Activated gamma-delta T cell treated with Interleukin-2 at 50 U/mL for 16 hours (primary cell): ENCODE data around the gene RNF40.
"Not testable (repeated sequence)": the region's sequence is repeated elsewhere in the genome, so short reads cannot be mapped to it uniquely, and the experiment has no call there.

Experiments
- DNase-seq: peaks from one replicate; pipeline ENCODE4 v3.0.0-alpha.2; 2020

The RNF40 gene

GRCh38 chr16:30783280-30784109 lies 21.4 kb downstream of the RNF40 start:
- DNase-seq = no peak

- DNase-seq = no peak
Observed at GRCh38 chr16:30784215-30784614, 22.1 kb downstream of the RNF40 start.

GRCh38 chr16:30785126-30786106 lies 23.3 kb downstream of the RNF40 start:
- DNase-seq = no peak

- no peak for DNase-seq
Observed at GRCh38 chr16:30786115-30786935, 24.2 kb downstream of the RNF40 start.

GRCh38 chr16:30786936-30787612 lies 25.0 kb downstream of the RNF40 start, which contains the start of gene ZNF629:
Gene ZNF629 (minus strand): TSS chr16:30787205. CDS start chr16:30784482, 2,723 bp downstream.
- peak; percentile 36 for DNase-seq

- DNase-seq = no peak
Observed at GRCh38 chr16:30787613-30788378, 25.7 kb downstream of the RNF40 start.

- no peak for DNase-seq
Observed at GRCh38 chr16:30793508-30794069, 31.5 kb downstream of the RNF40 start.

GRCh38 chr16:30794634-30795033 lies 32.5 kb downstream of the RNF40 start:
- no peak for DNase-seq

GRCh38 chr16:30797670-30798309 lies 35.7 kb downstream of the RNF40 start:
- no peak for DNase-seq

GRCh38 chr16:30802936-30803335 lies 40.8 kb downstream of the RNF40 start:
- no peak for DNase-seq

- no peak for DNase-seq
Observed at GRCh38 chr16:30805056-30805369, 42.9 kb downstream of the RNF40 start.

GRCh38 chr16:30805370-30806169 lies 43.4 kb downstream of the RNF40 start:
- DNase-seq = peak; percentile 62

- DNase-seq = no peak
Observed at GRCh38 chr16:30808146-30808545, 46.0 kb downstream of the RNF40 start.

- DNase-seq = not testable (repeated sequence)
Observed at GRCh38 chr16:30808890-30809426, 46.8 kb downstream of the RNF40 start.

GRCh38 chr16:30809675-30810074 lies 47.6 kb downstream of the RNF40 start:
- DNase-seq = not testable (repeated sequence)

GRCh38 chr16:30813821-30814189 lies 51.7 kb downstream of the RNF40 start:
- DNase-seq = no peak

GRCh38 chr16:30816769-30817168 lies 54.6 kb downstream of the RNF40 start:
- DNase-seq = no peak

- DNase-seq = no peak
Observed at GRCh38 chr16:30820952-30821421, 58.9 kb downstream of the RNF40 start.

GRCh38 chr16:30821441-30821840 lies 59.3 kb downstream of the RNF40 start:
- not testable (repeated sequence) for DNase-seq
